SK-N-SH treated with all-trans-retinoic acid at 6 μM for 48 hours (cell line): Measurements from ENCODE around the gene TMEM165.
"Not testable (repeated sequence)": the region's sequence is repeated elsewhere in the genome, so short reads cannot be mapped to it uniquely, and the experiment has no call there.

Experiments used
- ATAC-seq: fragments of 200-7000 bp; cut with Tn5 transposase; 3 replicates; pipeline ENCODE4 v1.9.1; 2020; ENCODE audit warnings: mild to moderate bottlenecking, moderate library complexity
- ARNTL ChIP-seq: fragments of 450-650 bp; formaldehyde crosslinking; IDR thresholded peaks from 2 replicates; pipeline ENCODE4 v1.5.0; 2020; ENCODE audit warnings: low read depth, mild to moderate bottlenecking, moderate library complexity, borderline replicate concordance
- BACH2 ChIP-seq: fragments of 250-450 bp; sonication (Bioruptor Pico); IDR thresholded peaks from 2 replicates; pipeline ENCODE4 v1.9.0; 2021; ENCODE audit warnings: mild to moderate bottlenecking, borderline replicate concordance
- CSDC2 ChIP-seq: fragments of 250-450 bp; sonication (Bioruptor Pico); IDR thresholded peaks from 2 replicates; pipeline ENCODE4 v1.5.0; 2020; ENCODE audit warnings: mild to moderate bottlenecking, moderate library complexity
- CSRNP3 ChIP-seq: fragments of 250-450 bp; sonication (Bioruptor Pico); IDR thresholded peaks from 2 replicates; pipeline ENCODE4 v1.5.1; 2021; ENCODE audit warnings: mild to moderate bottlenecking, moderate library complexity
- ESRRG ChIP-seq: fragments of 250-450 bp; sonication (Bioruptor Pico); IDR thresholded peaks from 2 replicates; pipeline ENCODE4 v1.6.1; 2021; ENCODE audit warnings: mild to moderate bottlenecking
- ISL1 ChIP-seq: fragments of 250-450 bp; sonication (Bioruptor Pico); IDR thresholded peaks from 2 replicates; pipeline ENCODE4 v2.1.2; 2022; ENCODE audit warnings: mild to moderate bottlenecking, moderate library complexity
- OSR1 ChIP-seq: fragments of 250-450 bp; sonication (Bioruptor Pico); IDR thresholded peaks from 2 replicates; pipeline ENCODE4 v1.8.0; 2022; ENCODE audit warnings: moderate library complexity, mild to moderate bottlenecking, inconsistent platforms
- PATZ1 ChIP-seq: fragments of 250-450 bp; sonication (Bioruptor Pico); IDR thresholded peaks from 2 replicates; pipeline ENCODE4 v1.8.0; 2020; ENCODE audit warnings: mild to moderate bottlenecking, moderate library complexity, borderline replicate concordance
- POU6F1 ChIP-seq: fragments of 250-450 bp; sonication (Bioruptor Pico); IDR thresholded peaks from 2 replicates; pipeline ENCODE4 v1.8.0; 2021; ENCODE audit warnings: low read depth, mild to moderate bottlenecking, moderate library complexity, borderline replicate concordance
- PPARA ChIP-seq: fragments of 250-450 bp; sonication (Bioruptor Pico); IDR thresholded peaks from 2 replicates; pipeline ENCODE4 v1.5.0; 2020; ENCODE audit warnings: mild to moderate bottlenecking, borderline replicate concordance
- RARB ChIP-seq: fragments of 250-450 bp; sonication (Bioruptor Pico); IDR thresholded peaks from 2 replicates; pipeline ENCODE4 v1.8.0; 2021; ENCODE audit warnings: mild to moderate bottlenecking, moderate library complexity
- SNAI2 ChIP-seq: fragments of 250-450 bp; sonication (Bioruptor Pico); IDR thresholded peaks from 2 replicates; pipeline ENCODE4 v1.5.0; 2020; ENCODE audit warnings: mild to moderate bottlenecking, moderate library complexity
- TCF4 ChIP-seq: fragments of 250-450 bp; sonication (Bioruptor Pico); IDR thresholded peaks from 2 replicates; pipeline ENCODE4 v1.8.0; 2021; ENCODE audit warnings: mild to moderate bottlenecking, moderate library complexity, borderline replicate concordance
- TOX ChIP-seq: fragments of 250-450 bp; sonication (Bioruptor Pico); IDR thresholded peaks from 2 replicates; pipeline ENCODE4 v1.8.0; 2021; ENCODE audit warnings: mild to moderate bottlenecking, moderate library complexity, borderline replicate concordance
- ZC3H10 ChIP-seq: fragments of 250-450 bp; sonication (Bioruptor Pico); IDR thresholded peaks from 2 replicates; pipeline ENCODE4 v1.5.1; 2021; ENCODE audit warnings: mild to moderate bottlenecking, moderate library complexity
- ZNF565 ChIP-seq: fragments of 450-650 bp; formaldehyde crosslinking; conservative IDR thresholded peaks from 2 replicates; pipeline ENCODE4 v1.5.0; 2020; ENCODE audit warnings: low read depth, mild to moderate bottlenecking, moderate library complexity
- ZNF70 ChIP-seq: fragments of 450-650 bp; formaldehyde crosslinking; IDR thresholded peaks from 2 replicates; pipeline ENCODE4 v1.5.0; 2020; ENCODE audit warnings: mild to moderate bottlenecking, moderate library complexity
- ZNF8 ChIP-seq: fragments of 450-650 bp; formaldehyde crosslinking; IDR thresholded peaks from 2 replicates; pipeline ENCODE4 v1.5.0; 2020; ENCODE audit warnings: mild to moderate bottlenecking, moderate library complexity

TMEM165 gene

GRCh38 chr4:55348466-55348865 is 47.3 kb upstream of the TMEM165 start:
- TF ChIP-seq PPARA (CRISPR knock-in tag), result no peak
- no peak for TF ChIP-seq ZNF565 (CRISPR knock-in tag)
- TF ChIP-seq RARB (CRISPR knock-in tag), result no peak
- no peak for TF ChIP-seq CSDC2 (CRISPR knock-in tag)
- TF ChIP-seq TCF4 (CRISPR knock-in tag), result no peak
- no peak for TF ChIP-seq OSR1 (CRISPR knock-in tag)
- TF ChIP-seq ZC3H10 (CRISPR knock-in tag), result no peak
- no peak for TF ChIP-seq ISL1 (CRISPR knock-in tag)
- no peak for TF ChIP-seq POU6F1 (CRISPR knock-in tag)
- no peak for TF ChIP-seq PATZ1 (CRISPR knock-in tag)
- TF ChIP-seq ARNTL, result no peak
- TF ChIP-seq ZNF8, result no peak
- no peak for TF ChIP-seq BACH2 (CRISPR knock-in tag)
- no peak for TF ChIP-seq ZNF70
- no peak for TF ChIP-seq CSRNP3 (CRISPR knock-in tag)
- TF ChIP-seq SNAI2, result no peak
- TF ChIP-seq TOX (CRISPR knock-in tag), result no peak
- TF ChIP-seq ESRRG (CRISPR knock-in tag), result no peak
- ATAC-seq, result no peak

GRCh38 chr4:55350870-55351269 is 44.9 kb upstream of the TMEM165 start:
- ATAC-seq, result not testable (repeated sequence)

GRCh38 chr4:55351824-55352223 is 43.9 kb upstream of the TMEM165 start:
- TF ChIP-seq CSDC2 (CRISPR knock-in tag) (no peak), ARNTL (no peak)
- no peak for ATAC-seq

- no peak for TF ChIP-seq OSR1 (CRISPR knock-in tag)
- no peak for TF ChIP-seq ZNF70
- TF ChIP-seq TCF4 (CRISPR knock-in tag), result no peak
- TF ChIP-seq BACH2 (CRISPR knock-in tag), result no peak
- no peak for TF ChIP-seq ARNTL
- TF ChIP-seq CSRNP3 (CRISPR knock-in tag), result no peak
- TF ChIP-seq SNAI2, result no peak
- no peak for TF ChIP-seq POU6F1 (CRISPR knock-in tag)
- ATAC-seq, result no peak
Measured at GRCh38 chr4:55352726-55353125, 43.0 kb upstream of the TMEM165 start.

- ATAC-seq, result not testable (repeated sequence)
Measured at GRCh38 chr4:55353228-55353747, 42.5 kb upstream of the TMEM165 start.
